ENCODE data around the gene INPP5A.
"Not testable (repeated sequence)": the region's sequence is repeated elsewhere in the genome, so short reads cannot be mapped to it uniquely, and the experiment has no call there.

Gene INPP5A

GRCh38 chr10:132570265-132570664 is 32.7 kb downstream of the INPP5A start:
- no peak for TF ChIP-seq CTCF (IDR thresholded peaks at IDR 0.05; ENCODE audit: low read depth, low read length)
- DNase-seq (ENCODE audit: extremely low read depth, low read depth) = no peak

GRCh38 chr10:132570771-132571649 is 33.4 kb downstream of the INPP5A start:
- DNase-seq (ENCODE audit: extremely low read depth, low read depth) = no peak
- no peak for TF ChIP-seq CTCF (IDR thresholded peaks at IDR 0.05; ENCODE audit: low read depth, low read length)

- no peak for TF ChIP-seq CTCF (IDR thresholded peaks at IDR 0.05; ENCODE audit: low read depth, low read length)
- no peak for DNase-seq (ENCODE audit: extremely low read depth, low read depth)
Observed at GRCh38 chr10:132571650-132572544, 34.3 kb downstream of the INPP5A start.

- no peak for DNase-seq (ENCODE audit: extremely low read depth, low read depth)
- TF ChIP-seq CTCF (IDR thresholded peaks at IDR 0.05; ENCODE audit: low read depth, low read length) = no peak
Observed at GRCh38 chr10:132572545-132572937, 35.0 kb downstream of the INPP5A start.

- not testable (repeated sequence) for DNase-seq (ENCODE audit: extremely low read depth, low read depth)
Observed at GRCh38 chr10:132572946-132573345, 35.4 kb downstream of the INPP5A start.

- no peak for DNase-seq (ENCODE audit: extremely low read depth, low read depth)
- TF ChIP-seq CTCF (IDR thresholded peaks at IDR 0.05; ENCODE audit: low read depth, low read length) = no peak
Observed at GRCh38 chr10:132574288-132574687, 36.7 kb downstream of the INPP5A start.

- no peak for DNase-seq (ENCODE audit: extremely low read depth, low read depth)
- no peak for TF ChIP-seq CTCF (IDR thresholded peaks at IDR 0.05; ENCODE audit: low read depth, low read length)
Observed at GRCh38 chr10:132574783-132575319, 37.3 kb downstream of the INPP5A start.

Data from AG09319 (cell line).